ENCODE results near the gene TMPRSS9.

TMPRSS9 gene

DNA sequence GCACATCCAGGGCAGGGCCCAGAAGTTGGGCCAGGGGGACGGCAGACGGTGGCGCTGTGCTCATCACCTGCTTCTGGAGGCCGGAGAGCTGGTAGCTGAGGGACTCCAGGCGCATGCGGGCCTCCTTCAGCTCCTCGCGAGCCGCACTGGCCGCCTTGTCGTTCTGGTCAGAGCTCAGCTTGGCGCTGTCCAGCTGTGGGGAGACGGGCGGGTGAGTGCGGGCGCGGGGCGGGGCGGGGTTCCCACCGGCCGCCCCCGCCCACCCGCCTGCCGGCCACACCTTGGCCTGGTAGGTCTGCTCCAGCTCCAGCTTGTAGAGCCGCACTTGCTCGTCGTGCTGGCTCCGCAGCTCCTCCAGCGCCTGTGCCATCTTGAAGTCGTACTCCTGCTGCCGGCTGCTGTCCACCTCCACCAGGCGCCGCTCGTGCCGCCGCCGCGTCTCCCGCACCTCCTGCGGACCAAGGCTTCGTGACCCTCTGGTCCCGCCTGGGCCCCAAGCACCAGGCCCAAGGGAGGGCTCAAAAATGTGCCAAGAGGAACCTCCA is 74.7 kb downstream of the TMPRSS9 start:
- Histone ChIP-seq H3K4me1 (ENCODE audit: insufficient read depth, low read length, poor library complexity, severe bottlenecking) (no peaks in the 10 kb centered on the region), H3K36me3 (ENCODE audit: insufficient read depth, low read length) (peaks cover 55% of the 10 kb centered on the region; the same call in 1 of the 2 replicates), H3K4me3 (ENCODE audit: low read length, poor library complexity, severe bottlenecking) (no peak overlapping the region), H3K9me3 (ENCODE audit: insufficient read depth, low read depth, low read length) (no peaks in the 10 kb centered on the region), H3K4me2 (ENCODE audit: low read depth, low read length, poor library complexity, severe bottlenecking) (no peak overlapping the region), H2AFZ (ENCODE audit: low read length) (no peak overlapping the region), H3F3A (ENCODE audit: low read depth) (no peaks in the 10 kb centered on the region), H3K27me3 (ENCODE audit: insufficient read depth, low read length, poor library complexity, severe bottlenecking) (no peaks in the 10 kb centered on the region), H3K79me2 (ENCODE audit: insufficient read depth, low read length) (no peaks in the 10 kb centered on the region), H3K9ac (ENCODE audit: low read depth, low read length, poor library complexity, severe bottlenecking) (no peak overlapping the region), H4K20me1 (ENCODE audit: insufficient read depth, low read length, poor library complexity, severe bottlenecking) (peaks cover 2% of the 10 kb centered on the region), H3K9me2 (replicated peaks; ENCODE audit: low read depth, low read length) (no peaks in the 10 kb centered on the region)
- no peak for TF ChIP-seq EZH2phosphoT487 (IDR thresholded peaks at IDR 0.05; ENCODE audit: borderline replicate concordance)
- TF ChIP-seq, protein P1, sequence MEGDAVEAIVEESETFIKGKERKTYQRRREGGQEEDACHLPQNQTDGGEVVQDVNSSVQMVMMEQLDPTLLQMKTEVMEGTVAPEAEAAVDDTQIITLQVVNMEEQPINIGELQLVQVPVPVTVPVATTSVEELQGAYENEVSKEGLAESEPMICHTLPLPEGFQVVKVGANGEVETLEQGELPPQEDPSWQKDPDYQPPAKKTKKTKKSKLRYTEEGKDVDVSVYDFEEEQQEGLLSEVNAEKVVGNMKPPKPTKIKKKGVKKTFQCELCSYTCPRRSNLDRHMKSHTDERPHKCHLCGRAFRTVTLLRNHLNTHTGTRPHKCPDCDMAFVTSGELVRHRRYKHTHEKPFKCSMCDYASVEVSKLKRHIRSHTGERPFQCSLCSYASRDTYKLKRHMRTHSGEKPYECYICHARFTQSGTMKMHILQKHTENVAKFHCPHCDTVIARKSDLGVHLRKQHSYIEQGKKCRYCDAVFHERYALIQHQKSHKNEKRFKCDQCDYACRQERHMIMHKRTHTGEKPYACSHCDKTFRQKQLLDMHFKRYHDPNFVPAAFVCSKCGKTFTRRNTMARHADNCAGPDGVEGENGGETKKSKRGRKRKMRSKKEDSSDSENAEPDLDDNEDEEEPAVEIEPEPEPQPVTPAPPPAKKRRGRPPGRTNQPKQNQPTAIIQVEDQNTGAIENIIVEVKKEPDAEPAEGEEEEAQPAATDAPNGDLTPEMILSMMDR (conservative IDR thresholded peaks at IDR 0.05; ENCODE audit: low read length), result no peak

GRCh38 chr19:2436384-2436783 is 76.3 kb downstream of the TMPRSS9 start:
- no peaks in the 10 kb centered on the region; the same call in 1 of the 2 replicates for H3K79me2 ChIP-seq (ENCODE audit: insufficient read depth, low read length)
- H2AFZ ChIP-seq (ENCODE audit: low read length), result no peak overlapping the region
- no peaks in the 10 kb centered on the region for H3K4me1 ChIP-seq (ENCODE audit: insufficient read depth, low read length, poor library complexity, severe bottlenecking)
- TF ChIP-seq, protein P1 (conservative IDR thresholded peaks at IDR 0.05; ENCODE audit: low read length), result no peak
- no peak for TF ChIP-seq EZH2phosphoT487 (IDR thresholded peaks at IDR 0.05; ENCODE audit: borderline replicate concordance)
- H3F3A ChIP-seq (ENCODE audit: low read depth), result no peaks in the 10 kb centered on the region
- peaks cover 2% of the 10 kb centered on the region for H4K20me1 ChIP-seq (ENCODE audit: insufficient read depth, low read length, poor library complexity, severe bottlenecking)
- H3K4me3 ChIP-seq (ENCODE audit: low read length, poor library complexity, severe bottlenecking), result no peak overlapping the region
- H3K9me2 ChIP-seq (replicated peaks; ENCODE audit: low read depth, low read length), result no peaks in the 10 kb centered on the region
- no peaks in the 10 kb centered on the region for H3K27me3 ChIP-seq (ENCODE audit: insufficient read depth, low read length, poor library complexity, severe bottlenecking)
- peaks cover 46% of the 10 kb centered on the region; the same call in 1 of the 2 replicates for H3K36me3 ChIP-seq (ENCODE audit: insufficient read depth, low read length)
- H3K9ac ChIP-seq (ENCODE audit: low read depth, low read length, poor library complexity, severe bottlenecking), result no peak overlapping the region
- H3K9me3 ChIP-seq (ENCODE audit: insufficient read depth, low read depth, low read length), result no peaks in the 10 kb centered on the region
- H3K4me2 ChIP-seq (ENCODE audit: low read depth, low read length, poor library complexity, severe bottlenecking), result no peak overlapping the region

DNA sequence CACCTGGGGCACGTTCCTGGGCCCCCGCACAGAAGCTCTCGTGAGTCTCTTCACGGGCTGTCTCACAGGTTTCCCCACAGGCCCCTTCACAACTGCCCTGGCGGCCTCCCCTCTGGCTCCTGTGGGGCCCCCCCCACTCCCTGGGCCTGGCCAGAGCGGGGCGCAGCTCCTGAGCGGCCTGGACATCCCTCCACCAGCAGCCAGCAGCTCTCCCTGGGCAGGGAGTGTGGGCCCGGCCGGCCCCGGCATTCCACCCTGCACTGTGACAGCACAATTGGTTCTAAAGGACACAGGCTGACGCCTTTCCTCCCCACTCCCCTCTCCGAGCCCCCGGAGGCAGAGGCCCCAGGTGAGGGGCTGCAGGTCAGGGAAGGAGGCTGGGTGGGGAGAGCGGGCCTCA is 76.9 kb downstream of the TMPRSS9 start:
- H3K79me2 ChIP-seq (ENCODE audit: insufficient read depth, low read length), result no peaks in the 10 kb centered on the region; the same call in 1 of the 2 replicates

More for the DNA sequence above, 76.9 kb downstream of the TMPRSS9 start:
- no peaks in the 10 kb centered on the region for H3K9me3 ChIP-seq (ENCODE audit: insufficient read depth, low read depth, low read length)
- H3K36me3 ChIP-seq (ENCODE audit: insufficient read depth, low read length), result peaks cover 46% of the 10 kb centered on the region; the same call in 1 of the 2 replicates
- no peaks in the 10 kb centered on the region for H3K27me3 ChIP-seq (ENCODE audit: insufficient read depth, low read length, poor library complexity, severe bottlenecking)
- no peak overlapping the region for H2AFZ ChIP-seq (ENCODE audit: low read length)
- H3K4me3 ChIP-seq (ENCODE audit: low read length, poor library complexity, severe bottlenecking), result no peak overlapping the region
- no peaks in the 10 kb centered on the region for H3K9me2 ChIP-seq (replicated peaks; ENCODE audit: low read depth, low read length)
- H3K4me1 ChIP-seq (ENCODE audit: insufficient read depth, low read length, poor library complexity, severe bottlenecking), result no peaks in the 10 kb centered on the region
- H3K4me2 ChIP-seq (ENCODE audit: low read depth, low read length, poor library complexity, severe bottlenecking), result no peak overlapping the region
- TF ChIP-seq EZH2phosphoT487 (IDR thresholded peaks at IDR 0.05; ENCODE audit: borderline replicate concordance), result no peak
- TF ChIP-seq, protein P1 (conservative IDR thresholded peaks at IDR 0.05; ENCODE audit: low read length), result no peak
- peaks cover 2% of the 10 kb centered on the region for H4K20me1 ChIP-seq (ENCODE audit: insufficient read depth, low read length, poor library complexity, severe bottlenecking)
- H3F3A ChIP-seq (ENCODE audit: low read depth), result no peaks in the 10 kb centered on the region
- H3K9ac ChIP-seq (ENCODE audit: low read depth, low read length, poor library complexity, severe bottlenecking), result no peak overlapping the region
